ENCODE measurements around the gene ZNF396.

The ZNF396 gene

GRCh38 chr18:35376742-35377695 lies at the start of gene ZNF396:
Gene ZNF396 (minus strand): TSS chr18:35377337. CDS start chr18:35374292, 3,045 bp downstream.
- peak; percentile 41 to 46 for DNase-seq (ENCODE audit: low read depth in 2 of 2)

GRCh38 chr18:35426786-35427185 lies 49.6 kb upstream of the ZNF396 start:
- no peak for DNase-seq (ENCODE audit: low read depth in 2 of 2)

GRCh38 chr18:35424356-35424755 lies 47.2 kb upstream of the ZNF396 start:
- no peak for DNase-seq (ENCODE audit: low read depth in 2 of 2)

GRCh38 chr18:35422237-35422636 lies 45.1 kb upstream of the ZNF396 start:
- no peak for DNase-seq (ENCODE audit: low read depth in 2 of 2)

GRCh38 chr18:35418610-35419009 lies 41.5 kb upstream of the ZNF396 start:
- DNase-seq (ENCODE audit: low read depth in 2 of 2), result no peak

- no peak for DNase-seq (ENCODE audit: low read depth in 2 of 2)
Observed at GRCh38 chr18:35417223-35417622, 40.1 kb upstream of the ZNF396 start.

GRCh38 chr18:35415511-35416073 lies 38.5 kb upstream of the ZNF396 start:
- no peak for DNase-seq (ENCODE audit: low read depth in 2 of 2)

- no peak for DNase-seq (ENCODE audit: low read depth in 2 of 2)
Observed at GRCh38 chr18:35413163-35413511, 36.0 kb upstream of the ZNF396 start.

GRCh38 chr18:35411625-35412351 lies 34.7 kb upstream of the ZNF396 start:
- no peak for DNase-seq (ENCODE audit: low read depth in 2 of 2)

GRCh38 chr18:35410561-35410960 lies 33.4 kb upstream of the ZNF396 start:
- no peak for DNase-seq (ENCODE audit: low read depth in 2 of 2)

- no peak for DNase-seq (ENCODE audit: low read depth in 2 of 2)
Observed at GRCh38 chr18:35409911-35410310, 32.8 kb upstream of the ZNF396 start.

GRCh38 chr18:35408843-35409261 lies 31.7 kb upstream of the ZNF396 start:
- DNase-seq (ENCODE audit: low read depth in 2 of 2), result no peak

GRCh38 chr18:35407871-35408481 lies 30.8 kb upstream of the ZNF396 start:
- DNase-seq (ENCODE audit: low read depth in 2 of 2), result peak; percentile 8 to 13

GRCh38 chr18:35406666-35407065 lies 29.5 kb upstream of the ZNF396 start:
- DNase-seq (ENCODE audit: low read depth in 2 of 2), result no peak

GRCh38 chr18:35397976-35398375 lies 20.8 kb upstream of the ZNF396 start:
- no peak for DNase-seq (ENCODE audit: low read depth in 2 of 2)

GRCh38 chr18:35393716-35394115 lies 16.6 kb upstream of the ZNF396 start:
- DNase-seq (ENCODE audit: low read depth in 2 of 2), result no peak

GRCh38 chr18:35392375-35392774 lies 15.2 kb upstream of the ZNF396 start:
- DNase-seq (ENCODE audit: low read depth in 2 of 2), result no peak

- DNase-seq (ENCODE audit: low read depth in 2 of 2), result no peak
Observed at GRCh38 chr18:35390951-35391700, 14.0 kb upstream of the ZNF396 start.

GRCh38 chr18:35389095-35389618 lies 12.0 kb upstream of the ZNF396 start:
- no peak for DNase-seq (ENCODE audit: low read depth in 2 of 2)

- no peak for DNase-seq (ENCODE audit: low read depth in 2 of 2)
Observed at GRCh38 chr18:35387152-35387571, 10.0 kb upstream of the ZNF396 start.

GRCh38 chr18:35386600-35387100 lies 9.5 kb upstream of the ZNF396 start:
- peak; percentile 33 to 36 for DNase-seq (ENCODE audit: low read depth in 2 of 2)

Data from activated CD8-positive, alpha-beta memory T cell treated with anti-CD3 and anti-CD28 coated beads for 4 hours (primary cell).